GM03348 (cell line): ENCODE data around the gene CAVIN2.

Experiments
- DNase-seq: peaks from one replicate; pipeline ENCODE4 v3.0.0; 2012; ENCODE audit warnings: low spot score

CAVIN2 gene

DNA sequence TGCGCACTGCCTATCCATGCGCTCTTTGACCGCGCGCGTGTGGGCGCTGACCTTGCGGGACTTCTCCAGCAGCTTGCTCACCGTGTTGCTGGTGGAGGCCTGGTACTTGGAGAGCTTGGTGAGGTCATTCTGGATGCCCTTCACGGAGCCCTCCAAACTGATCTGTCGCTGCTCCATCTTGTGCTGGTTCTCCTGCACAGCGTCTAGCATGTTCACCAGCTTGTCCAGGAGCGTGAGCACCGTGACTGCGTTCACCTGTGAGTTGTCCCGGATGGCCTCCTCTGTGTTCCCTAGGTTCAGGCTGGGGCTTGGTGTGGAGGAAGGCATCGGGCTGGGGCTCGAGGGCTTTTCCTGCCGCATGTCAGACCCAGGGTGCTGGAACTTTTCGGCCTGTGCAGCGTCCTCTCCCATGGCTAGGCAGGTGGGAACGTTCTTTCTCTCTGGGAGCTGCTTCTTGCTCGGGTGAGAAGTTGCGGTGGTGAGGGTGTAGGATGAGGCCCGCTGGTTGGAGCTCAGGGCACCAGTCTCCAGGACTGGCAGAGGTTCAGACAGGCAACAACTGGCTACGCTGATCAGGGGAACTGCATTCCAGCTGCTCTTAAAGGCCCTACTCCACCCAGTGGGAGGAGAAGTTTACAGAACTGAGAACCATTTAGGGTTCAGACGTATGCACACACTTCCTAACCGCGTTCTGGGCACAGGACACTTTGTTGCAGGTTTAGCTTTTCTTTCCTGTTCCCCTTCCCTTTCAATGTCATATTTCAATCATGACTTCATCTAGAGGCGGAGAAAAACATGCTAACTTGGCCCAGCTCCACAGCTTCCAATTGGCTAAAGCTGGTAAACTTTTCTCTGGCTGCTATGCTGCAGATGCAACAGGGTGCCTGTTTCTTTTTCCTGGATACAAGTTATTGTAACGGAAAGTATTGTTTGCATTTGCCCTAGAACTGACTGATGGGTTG is at the start of gene CAVIN2:
Gene CAVIN2 (minus strand): TSS at position 574 of the 962 bp plus-strand sequence. CDS start 163 bp downstream, at position 411.
- peak; percentile 69 for DNase-seq

GRCh38 chr2:191895743-191896142 is 48.9 kb upstream of the CAVIN2 start:
- no peak for DNase-seq

DNA sequence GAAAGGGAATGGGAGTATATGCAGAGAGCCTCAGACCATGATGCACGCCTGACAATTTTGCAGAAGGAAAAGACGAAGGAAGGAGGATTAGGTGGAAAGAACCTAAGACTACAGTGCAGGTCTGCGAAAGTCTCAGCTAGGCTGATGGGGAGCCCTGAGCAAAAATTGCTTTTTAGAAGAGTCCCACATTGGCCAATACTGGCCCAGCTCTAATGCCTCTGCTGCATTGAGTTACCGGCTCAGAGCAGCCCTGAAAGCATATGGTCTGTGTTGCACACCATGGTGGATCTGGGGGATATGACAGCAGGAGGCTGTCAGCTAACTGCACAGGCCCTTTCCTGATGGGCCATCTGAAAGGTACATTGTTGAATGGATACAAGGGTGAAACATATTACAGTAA is 48.3 kb upstream of the CAVIN2 start:
- DNase-seq, result no peak

- peak; percentile 67 for DNase-seq
Measured at GRCh38 chr2:191894681-191895147, 47.8 kb upstream of the CAVIN2 start.

DNA sequence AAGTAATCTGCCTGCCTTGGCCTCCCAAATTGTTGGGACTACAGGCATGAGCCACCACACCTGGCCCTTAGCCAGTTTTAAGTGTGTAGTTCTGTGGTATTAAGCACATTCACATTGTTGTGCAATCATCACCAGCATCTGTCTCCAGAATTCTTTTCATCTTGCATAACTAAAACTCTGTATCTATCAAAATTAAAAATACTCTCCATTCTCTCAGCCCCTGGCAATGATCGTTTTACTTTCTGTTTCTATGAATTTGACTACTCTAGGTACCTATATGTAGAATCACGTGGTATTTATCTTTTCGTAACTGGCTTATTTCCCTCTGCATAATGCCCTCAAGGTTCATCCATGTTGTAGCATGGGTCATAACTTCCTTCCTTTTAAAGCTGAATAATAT is 45.5 kb upstream of the CAVIN2 start:
- peak; percentile 5 for DNase-seq

DNA sequence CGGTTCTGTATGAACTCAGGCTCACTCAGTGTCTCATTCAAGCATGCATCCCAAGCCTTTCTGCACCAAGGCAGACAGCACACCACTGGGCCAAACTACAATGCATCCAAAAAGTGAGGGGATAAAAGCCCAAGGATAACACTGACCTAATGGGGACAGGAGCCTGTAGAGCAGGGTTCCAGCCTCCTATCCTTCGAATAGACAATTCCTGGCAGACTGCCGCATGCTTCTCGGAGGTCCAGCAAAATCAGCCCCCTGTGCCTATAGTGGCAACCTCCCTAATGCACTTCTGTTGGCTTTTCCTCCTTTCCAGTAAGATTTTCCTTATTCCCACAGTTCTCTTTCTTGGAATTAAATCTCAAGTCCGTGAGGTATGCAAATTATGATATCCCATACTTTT is 44.8 kb upstream of the CAVIN2 start:
- DNase-seq, result no peak

- DNase-seq, result no peak
Measured at GRCh38 chr2:191889931-191890330, 43.0 kb upstream of the CAVIN2 start.

DNA sequence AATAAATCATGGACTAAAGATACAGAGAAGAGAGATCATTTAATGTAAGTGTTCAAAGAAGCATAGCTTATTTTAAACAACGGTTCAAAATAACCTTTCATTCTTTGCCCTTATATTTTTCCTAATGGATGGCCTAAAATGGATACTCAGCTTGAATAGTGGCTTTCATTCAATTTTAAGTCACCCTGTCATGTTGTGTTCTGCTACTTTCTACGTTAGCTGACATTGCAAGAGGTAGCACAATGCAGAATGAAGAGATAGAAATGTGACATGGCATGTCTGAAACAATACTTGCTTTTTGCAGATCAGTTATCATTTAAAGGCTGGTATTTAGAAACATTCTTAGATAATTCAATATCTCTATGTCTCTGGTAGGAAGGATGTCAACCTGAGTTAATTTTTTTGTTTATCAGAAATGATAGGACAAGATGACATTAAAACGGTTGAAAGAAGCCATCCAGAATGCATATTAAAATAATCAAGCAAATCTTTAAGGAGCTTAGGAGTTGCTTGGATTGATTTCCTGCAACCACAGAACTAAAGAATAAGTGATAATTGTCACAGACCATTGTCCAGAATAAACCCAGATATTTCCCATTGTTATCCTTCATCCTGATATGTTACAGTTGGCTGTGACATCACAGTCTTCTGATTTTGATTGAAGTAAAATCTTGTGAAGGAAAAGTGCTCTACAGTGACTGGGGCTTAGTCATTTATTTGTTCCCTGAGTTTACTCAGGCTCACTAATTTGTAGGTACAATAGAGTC is 41.7 kb upstream of the CAVIN2 start:
- no peak for DNase-seq

- DNase-seq, result no peak
Measured at GRCh38 chr2:191885650-191886049, 38.8 kb upstream of the CAVIN2 start.

GRCh38 chr2:191885098-191885497 is 38.2 kb upstream of the CAVIN2 start:
- DNase-seq, result peak; percentile 13

DNA sequence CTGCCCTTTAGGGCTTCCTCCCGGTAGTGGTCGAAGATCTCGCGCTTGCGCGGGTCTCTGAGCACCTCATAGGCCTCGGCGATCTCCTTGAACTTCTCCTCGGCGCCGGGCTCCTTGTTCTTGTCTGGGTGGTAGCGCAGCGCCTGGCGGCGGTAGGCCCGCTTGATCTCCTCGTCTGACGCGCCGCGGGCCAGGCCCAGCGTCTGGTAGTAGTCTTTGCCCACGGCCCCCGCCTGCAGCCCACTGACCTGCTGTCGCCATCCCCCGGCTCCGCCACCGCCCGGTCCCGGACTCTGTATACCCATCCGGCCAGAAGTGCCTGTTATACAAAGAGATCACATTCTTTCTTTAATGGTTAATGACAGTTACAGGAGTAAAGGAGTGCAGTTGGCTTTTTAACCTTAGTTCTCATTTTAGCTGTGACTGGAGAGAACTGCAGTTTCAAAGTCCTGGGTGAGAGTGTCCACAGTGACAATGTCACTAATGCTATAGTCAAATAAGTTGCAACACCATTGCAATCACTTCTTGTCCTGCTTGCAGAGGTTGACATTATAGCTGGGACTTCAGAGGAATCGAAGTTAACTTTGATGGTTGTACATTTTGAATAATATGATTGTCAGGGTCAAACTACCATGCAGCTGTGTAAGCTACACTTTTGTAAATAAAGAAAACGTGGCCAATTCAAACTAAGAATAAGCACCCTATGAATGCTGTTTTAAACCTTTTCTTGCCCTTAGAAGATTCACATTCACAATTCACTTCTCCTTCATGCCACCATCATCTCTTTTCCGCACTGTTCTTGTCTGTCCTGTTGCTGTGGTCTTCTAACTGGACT is 35.3 kb upstream of the CAVIN2 start:
- DNase-seq, result no peak

- peak; percentile 65 for DNase-seq
Measured at GRCh38 chr2:191878548-191879279, 31.8 kb upstream of the CAVIN2 start.

DNA sequence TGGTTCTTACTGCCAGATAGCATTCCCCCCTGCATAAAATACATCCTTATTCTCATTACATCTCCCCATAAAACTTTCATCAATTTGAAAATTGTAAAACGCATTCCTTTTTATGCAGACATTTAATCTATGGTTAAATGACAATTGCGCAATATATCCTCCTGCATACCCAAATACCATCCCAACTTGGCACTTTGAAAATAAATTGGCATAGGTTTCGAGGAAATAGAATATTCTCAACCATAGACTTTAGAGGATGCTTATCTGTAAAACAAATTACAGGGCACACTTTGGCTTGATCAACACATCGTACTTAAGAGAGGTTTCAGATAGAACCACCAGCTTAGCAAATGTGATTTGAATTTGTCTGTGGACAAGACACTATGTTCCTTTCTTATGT is 31.0 kb upstream of the CAVIN2 start:
- DNase-seq, result no peak

- no peak for DNase-seq
Measured at GRCh38 chr2:191875859-191876258, 29.0 kb upstream of the CAVIN2 start.

GRCh38 chr2:191870744-191871143 is 23.9 kb upstream of the CAVIN2 start:
- DNase-seq, result no peak

DNA sequence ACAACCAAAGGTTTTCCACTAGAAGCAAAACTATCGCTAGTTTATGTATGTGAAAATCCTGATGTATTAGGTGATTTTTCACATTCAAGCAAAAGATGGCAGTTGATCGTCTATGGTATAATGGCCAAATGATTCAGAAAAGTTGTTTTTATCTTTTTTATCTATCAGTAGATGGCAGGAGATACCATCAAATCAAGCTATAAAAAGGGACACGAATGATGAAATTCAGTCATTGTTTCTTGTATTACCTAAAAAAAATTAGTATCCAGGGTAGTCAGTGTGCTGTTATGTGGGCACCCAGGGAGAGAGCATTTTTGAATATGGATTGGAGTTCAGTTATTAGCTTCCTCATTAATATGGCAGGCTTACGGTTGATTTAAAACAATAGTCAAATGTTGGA is 22.9 kb upstream of the CAVIN2 start:
- no peak for DNase-seq

- DNase-seq, result no peak
Measured at GRCh38 chr2:191869178-191869577, 22.3 kb upstream of the CAVIN2 start.

GRCh38 chr2:191867507-191867847 is 20.6 kb upstream of the CAVIN2 start:
- no peak for DNase-seq

DNA sequence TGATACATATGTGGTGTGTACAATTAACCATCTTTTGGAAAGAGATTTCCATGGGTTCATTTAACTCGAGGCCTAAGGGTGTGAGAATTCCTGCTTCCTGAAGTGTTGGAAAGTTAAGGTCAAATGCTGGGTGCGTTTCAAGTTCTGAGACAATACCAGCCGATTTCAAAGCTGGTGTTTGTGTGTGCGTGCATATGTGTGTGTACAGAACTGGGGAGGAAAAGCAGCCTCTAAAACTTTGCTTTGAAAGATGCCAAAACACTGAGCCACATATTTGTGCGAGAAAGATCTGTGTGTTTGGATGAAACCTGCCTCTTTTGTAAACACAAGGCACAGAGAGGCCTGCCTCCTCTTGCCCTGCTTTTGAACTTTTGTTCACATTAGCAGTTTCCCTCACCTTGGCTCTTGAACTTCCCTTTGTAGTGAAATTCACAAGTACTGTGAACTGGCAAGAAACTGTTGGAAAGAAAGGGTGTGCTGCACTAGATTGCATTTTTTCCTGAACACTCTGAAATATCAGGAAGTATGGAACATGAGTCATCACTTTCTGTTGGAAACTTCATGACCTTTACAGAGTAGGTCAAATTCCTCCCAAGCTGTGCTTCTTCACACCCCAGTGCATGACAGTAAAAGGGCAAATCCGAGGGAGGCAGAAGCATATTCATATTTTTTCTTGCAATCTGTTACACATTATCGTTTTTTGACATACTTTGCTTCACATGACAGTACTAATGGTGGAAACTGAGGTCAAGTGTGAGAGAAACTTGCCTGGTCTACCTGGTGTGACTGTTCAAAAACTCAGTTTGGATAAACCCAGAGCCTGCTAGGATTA is 20.0 kb upstream of the CAVIN2 start:
- DNase-seq, result peak; percentile 79

- no peak for DNase-seq
Measured at GRCh38 chr2:191866195-191866594, 19.3 kb upstream of the CAVIN2 start.
